Islet of Langerhans (tissue), 1 donor: Measurements from ENCODE around the gene UQCRC1.

Experiments used
- FAIRE-seq: peaks from one replicate; lab custom pipeline; 2011; peaks lifted over from hg19 to GRCh38; lab: Jason Lieb, UNC

The UQCRC1 gene

DNA sequence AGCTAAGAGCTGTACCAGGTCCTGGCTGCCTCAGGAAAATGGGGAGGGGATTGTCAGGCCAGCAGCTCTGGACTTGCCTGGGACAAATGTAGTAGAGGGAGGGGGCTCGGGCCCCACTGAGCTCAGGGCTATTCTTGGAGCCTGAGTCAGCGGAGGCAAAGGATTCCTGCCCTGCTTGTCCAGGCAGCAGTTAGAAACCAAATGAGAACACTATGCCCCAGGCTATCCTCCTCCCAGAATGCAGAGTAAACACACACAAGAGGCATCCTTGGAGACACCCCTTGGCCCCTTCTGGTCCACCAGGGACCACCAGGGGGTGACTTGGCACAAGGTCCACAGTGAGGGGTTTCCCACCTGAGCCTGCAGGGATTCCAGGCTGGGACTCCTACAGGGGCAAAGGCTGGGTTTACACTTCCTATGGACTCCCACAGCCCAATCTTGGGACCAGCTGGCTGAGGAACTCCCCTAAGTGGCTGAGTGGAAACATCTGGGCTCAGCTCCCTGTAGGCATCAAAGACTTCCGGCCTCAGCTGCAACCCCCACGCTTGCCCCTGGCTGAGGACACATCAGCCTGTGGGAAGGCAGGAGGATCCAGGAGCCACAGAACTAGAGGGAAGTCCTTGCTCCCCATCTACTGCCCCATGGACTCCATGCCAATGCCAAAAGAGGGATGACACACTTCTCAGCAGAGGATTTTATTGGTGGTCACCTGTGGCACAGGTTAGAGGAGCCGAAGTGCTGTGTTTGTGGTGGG, 10.9 kb downstream of the UQCRC1 start:
- FAIRE-seq: no peak

DNA sequence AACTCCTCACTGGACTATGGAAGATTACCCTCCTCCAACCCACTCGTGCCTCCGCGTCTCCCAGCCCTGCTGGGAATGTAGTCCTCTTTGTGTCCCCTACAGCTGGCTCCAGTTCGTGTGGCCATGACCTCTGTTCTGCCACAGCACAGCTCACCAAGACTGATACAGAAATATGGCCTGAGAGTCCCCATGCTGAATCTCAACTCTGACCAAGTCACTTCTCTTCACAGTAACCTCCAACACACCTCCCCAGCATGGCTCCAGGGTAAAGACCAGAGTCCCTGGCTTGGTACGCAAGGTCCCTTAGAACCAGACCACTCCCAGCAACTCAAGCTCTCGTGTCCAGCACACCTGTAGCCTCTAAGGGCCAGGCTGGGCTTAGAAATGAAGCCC, 12.0 kb downstream of the UQCRC1 start:
- FAIRE-seq: no peak

DNA sequence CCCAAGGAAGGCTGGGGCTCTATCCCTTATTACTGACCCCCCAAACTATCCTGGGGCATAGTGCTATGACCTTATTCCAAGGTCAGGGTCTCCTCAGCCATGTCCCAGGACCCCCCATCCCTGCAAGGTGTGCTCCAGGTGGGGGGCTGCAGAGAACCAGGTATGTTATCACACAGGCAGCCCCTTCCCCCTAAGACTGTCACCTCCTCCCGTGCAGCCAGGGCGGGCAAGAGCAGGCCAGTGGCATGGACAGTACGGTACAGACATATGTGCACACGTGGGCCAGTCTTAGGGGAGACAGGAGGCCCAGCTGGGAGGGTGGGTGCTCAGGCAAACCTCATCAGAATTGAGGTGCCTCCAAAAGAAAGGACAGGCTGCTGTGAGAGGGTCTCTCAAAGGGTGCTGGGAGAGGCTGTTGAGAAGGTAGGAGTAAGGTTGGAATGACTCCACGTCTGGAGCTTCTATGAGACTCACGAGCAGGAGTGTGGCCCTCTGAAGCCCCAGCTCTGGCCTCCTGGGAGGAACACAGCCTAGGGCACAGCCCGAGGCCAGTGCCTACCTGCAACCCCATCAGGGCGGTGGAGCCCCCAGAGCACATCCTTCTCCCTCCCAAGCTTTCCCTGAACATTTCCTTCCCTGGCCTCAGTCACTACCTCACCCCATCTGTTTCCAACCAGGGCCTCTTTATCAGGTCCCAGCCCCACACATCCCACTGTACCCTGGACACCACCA, 12.6 kb downstream of the UQCRC1 start:
- FAIRE-seq: no peak

DNA sequence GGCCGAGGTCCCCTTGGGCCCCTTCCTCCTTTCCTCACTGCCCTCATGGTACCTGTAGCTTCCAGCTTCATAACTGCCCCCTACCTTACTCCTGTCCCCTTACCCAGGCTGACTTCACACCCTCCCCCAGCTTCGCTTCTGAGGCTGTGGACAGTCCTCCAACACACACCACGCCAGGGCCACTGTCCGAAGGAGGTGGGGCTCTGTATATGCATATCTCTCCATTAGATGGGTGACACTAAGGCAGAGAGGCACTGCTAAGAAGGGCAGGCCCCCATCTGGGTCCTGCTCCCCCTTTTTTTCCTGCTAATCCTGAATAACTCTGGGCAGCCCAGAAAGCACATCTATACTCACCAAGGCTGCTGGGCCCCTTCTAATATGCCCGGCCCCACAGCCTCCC, 13.3 kb downstream of the UQCRC1 start:
- no peak for FAIRE-seq

DNA sequence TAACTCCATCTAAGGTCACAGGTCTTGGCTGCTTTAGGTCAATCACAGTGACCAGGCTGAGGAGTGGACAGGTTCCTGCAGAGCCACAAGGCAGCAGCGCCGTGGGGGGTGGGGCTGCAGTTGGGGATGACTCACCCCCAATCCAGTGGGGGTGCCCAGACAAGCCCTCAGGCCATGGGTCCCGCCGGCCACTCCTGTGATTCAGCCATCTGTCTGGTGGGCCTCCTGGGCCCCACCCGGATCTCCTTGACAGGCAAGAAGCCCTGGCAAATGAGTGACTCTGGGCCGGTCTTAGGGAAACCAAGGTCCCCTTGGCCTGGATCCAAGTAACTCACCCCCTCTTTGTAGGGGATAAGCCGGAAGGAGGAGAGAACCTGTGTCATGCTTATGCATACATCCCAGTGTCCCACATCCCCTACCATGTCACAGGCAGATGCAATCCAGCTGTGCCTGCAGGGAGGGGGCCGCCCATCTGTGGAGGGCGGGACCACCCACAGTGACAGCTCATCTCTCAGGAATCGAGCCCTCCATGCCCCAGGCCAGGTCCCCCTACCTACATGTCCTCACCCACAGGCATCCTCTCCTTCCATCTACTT, 13.8 kb downstream of the UQCRC1 start:
- no peak for FAIRE-seq

DNA sequence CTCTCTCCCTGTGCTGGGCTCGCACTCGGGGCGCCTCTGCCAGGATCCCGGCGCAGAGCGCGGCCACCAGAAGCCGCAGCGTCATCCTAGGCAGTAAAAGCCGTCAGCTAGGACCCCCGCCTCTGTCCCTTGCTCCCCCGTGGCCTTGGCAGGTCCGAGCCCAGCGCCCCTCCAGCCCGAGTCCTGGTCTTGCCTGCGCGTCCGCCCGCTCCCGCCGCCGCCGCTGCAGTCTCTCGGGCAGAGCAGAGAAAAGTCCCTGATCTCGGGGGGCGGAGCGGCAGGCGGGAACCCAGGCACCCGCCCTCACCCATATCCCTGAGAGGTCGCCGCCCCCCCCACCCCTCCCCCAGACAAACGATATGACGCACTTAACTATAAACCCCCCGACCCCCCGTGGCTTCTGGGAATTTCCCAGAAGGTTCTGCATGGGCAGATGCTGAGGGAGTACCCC, 14.3 kb downstream of the UQCRC1 start, which contains the start of gene COL7A1:
Gene COL7A1, minus strand, starts transcription at position 255 of the 451 bp plus-strand sequence. Its CDS starts 170 bp downstream, at position 85.
- FAIRE-seq: no peak

DNA sequence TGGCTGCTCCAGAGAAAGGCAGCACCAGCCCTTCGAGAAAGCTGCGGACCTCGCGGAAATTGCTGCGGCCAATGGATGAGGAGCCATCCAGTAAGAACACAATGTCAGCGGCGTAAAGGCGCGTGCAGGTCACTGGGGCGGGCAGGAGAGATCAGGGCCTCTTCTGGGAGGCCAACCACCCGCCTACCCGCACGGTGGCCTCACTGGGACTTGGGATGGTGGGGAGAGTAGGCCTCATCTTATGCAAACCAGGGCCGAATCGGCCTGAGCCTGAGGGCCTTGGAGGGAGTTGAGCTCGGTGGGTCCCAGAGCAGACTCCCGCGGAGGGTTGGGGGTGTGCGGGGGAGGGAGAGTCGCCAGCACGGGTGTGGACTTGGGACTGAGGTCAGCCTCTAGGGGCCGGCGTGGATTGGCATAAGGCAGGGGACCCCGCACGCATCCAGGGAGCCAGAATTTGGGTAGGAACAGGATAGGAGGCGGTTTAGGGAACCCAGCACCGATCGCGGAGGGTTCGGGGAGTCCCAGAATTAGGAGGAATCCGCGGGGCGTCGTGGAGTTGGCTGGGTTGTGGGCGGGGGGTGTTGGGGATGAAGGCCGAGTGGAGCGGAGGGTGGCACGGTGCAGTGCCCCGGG, 14.9 kb downstream of the UQCRC1 start:
- no peak for FAIRE-seq

DNA sequence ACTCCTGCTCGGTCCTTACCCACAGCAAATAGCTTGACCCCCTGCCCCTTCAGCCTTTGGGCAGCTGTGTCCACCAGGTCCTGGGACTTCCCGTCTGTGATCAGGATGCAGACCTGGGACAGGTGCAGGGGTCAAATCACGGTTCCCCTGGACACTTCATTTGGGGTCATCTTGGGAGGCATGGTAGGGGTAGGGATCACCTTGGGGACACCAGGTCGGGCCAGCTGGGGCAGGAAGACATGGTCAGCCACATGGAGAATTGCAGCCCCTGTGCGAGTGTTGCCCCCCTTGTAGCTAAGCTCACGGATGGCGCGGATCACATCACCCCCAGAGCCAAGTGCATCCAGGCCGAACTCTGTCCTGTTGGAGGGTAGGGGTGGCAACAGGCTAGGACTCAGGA, 16.1 kb downstream of the UQCRC1 start:
- FAIRE-seq: no peak

DNA sequence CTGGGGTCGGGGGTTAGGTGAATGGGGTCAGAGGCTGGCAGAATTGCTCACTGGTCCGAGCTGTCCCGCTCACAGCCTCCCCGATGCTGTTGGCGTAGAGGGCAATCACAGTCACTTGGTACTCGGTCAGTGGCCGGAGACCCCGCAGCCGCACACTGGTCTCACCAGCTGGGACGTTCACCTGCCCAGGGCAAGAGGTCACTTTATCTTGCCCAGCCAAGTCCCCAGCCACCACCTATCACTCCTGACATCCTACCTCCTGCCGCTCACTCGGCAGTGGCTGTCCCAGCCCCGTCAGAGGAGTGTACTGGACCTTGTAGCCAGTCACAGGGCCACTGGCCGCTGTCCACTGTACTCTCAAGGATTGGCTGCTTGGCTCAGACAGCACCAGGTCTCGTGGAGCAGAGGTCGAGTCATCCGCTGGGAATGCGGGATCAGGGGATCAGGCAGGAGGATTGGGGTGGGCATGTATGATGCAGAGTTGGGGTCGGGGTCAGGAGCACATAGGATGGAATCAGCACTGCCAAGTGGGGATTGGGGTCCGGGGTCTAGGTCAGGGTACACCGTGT, 16.8 kb downstream of the UQCRC1 start:
- FAIRE-seq: no peak

DNA sequence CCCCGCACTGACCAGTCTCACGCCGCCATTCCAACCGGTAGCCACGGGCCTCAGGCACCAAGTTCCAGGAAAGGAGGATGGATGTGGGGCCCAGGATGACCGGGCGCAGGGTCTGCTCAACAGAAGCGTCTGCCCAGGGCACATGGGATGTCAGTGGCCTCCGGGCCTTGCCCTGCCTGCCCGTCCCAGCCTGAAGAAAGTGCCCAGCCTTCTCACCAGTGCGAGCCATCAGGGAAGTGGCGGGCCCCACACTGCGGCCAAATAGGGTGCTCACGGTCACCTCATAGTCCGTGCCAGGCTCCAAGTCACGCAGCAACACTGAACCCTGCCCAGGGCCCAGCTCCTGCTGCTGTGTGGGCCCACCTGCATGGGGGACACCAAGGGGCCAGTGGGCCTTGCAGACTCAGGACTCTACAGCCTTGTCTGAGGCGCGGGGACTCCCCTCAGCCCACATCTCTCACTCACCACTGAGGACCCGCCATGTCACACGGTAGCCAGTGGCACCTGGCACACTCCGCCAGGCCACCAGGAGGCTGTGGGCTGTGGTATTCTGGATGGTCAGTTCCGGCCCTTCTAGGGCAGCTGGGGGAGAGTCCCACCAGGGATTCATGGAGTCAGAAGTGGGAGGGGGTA, 17.4 kb downstream of the UQCRC1 start:
- no peak for FAIRE-seq

DNA sequence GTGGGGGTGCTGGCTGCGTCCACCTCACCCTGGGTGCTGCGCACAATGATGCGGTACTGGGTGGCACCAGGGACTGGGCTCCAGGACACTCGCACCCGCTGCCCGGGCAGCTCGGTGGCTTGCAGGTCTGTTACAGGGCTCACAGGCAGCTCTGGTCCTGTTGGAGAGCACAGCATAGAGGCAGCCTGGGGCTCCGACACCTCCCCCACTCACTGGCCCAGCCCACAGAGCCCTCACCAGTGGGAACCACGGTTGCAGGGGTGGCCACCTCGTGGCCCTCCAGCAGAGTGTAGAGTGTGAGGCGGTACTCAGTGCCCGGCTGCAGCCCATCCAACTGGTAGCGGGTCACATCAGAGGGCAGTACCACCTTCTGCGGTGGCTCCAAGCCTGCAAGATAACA, 18.0 kb downstream of the UQCRC1 start:
- FAIRE-seq: no peak

DNA sequence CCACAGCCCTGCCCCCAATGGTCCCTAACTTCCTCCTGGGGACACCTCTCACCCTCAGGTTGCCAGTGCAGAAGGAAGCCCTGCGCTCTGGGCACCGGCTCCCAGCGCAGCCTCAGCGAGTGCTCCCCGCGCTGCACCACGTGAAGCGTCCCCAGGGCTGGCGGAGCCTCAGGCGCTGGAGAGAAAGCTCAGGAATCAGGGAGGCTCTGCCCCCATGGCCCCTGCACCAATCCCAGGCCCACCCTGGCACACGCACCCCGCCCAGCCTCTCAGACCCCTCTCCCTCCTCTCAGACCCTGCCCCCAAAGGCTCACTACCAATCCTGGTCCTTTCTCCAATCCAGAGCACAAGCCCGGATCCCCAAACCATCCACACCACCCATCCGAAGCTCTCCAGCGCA, 21.2 kb downstream of the UQCRC1 start:
- no peak for FAIRE-seq

DNA sequence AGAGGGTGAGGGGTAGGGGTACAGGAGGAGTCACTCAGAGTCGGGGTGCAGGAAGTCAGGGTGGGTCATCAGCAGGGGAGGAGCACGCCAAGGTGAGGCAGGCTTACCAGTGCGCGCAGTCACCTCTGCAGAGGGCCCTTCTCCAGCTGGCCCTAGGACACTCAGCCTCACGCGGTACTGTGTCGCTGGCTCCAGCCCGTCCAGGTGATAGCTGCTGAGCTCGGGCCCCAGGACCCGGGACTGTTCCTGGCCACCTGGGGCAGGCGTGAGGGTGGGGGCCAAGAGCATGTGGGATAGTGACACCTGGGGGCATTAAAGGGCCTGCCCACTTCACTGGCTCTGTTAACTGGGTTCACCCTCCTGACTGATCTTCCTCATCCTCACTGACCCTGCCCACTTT, 21.8 kb downstream of the UQCRC1 start:
- no peak for FAIRE-seq

DNA sequence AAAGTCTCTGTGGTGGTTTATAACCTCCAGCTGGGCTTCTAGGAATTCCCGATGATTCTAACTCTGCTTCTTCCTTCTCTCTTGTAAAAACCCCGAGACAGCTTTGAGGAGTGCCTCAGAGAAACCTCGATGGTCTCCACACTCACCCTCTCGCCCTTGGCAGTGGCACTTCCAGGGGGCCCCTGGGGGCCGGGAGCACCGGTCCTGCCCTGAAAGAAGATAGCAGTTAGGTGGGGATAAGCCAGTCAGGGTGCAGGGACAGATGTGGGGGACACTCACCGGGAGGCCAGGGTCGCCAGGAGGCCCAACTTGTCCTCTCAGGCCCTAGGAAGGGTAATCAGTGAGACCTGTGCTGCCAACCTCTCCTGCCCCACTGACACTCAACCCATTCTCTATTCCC, 24.0 kb downstream of the UQCRC1 start:
- no peak for FAIRE-seq

DNA sequence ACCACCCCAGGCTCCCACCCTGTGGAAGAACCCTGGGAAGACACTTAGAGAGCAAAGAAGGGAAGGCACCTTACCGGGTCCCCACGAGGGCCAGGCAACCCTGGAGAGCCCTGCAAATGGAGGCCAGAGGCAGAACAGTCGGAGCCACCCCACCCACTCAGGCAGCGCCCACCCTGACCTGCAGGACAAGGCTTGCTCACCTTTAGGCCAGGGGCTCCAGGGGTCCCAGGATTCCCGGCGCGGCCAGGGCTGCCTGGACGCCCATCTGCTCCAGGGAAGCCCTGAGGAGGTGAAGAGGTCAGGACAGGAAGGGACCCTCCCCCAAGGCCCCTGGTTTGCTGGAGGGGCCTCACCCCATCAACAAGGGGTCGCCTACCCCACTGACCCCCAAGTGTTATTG, 24.6 kb downstream of the UQCRC1 start:
- no peak for FAIRE-seq

DNA sequence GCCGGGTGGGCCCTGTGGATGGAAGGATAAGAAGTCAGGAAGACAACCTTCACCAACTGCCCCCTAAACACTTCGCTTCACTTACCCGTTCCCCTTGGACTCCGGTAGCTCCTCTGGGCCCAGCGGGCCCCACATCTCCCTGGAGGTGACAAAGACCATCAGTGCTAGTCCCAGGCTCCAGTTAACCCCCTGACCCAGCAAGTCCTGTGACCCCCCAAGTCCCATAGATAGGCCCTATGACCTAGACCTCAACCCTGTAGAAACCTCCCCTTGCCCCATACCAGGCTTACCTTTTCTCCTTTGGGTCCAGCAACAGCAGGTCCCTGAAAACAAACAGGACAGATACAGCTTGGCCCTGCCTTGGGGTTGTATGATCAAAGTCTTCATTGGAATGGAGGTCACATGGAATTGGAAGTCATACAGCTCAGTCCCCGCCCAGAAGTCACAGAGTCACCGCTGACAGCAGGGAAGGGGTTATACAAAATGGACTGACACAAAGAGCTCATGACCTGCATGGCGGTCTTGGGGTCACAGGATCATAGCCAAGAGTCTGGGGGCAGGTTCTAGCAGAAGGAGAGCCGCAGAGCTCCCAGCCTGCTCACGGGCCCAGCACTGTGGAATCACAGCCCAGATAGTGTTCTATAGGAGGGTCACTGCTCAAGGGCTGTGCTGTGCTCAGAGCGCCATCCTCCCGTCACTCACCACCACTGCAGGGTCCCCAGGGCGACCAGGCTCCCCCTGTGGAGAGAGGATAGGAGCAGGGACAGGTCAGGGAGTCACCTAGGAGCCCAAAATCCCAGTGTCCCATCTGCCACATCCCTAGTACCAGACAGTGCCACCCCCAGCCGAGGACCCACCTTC, 27.6 kb downstream of the UQCRC1 start:
- no peak for FAIRE-seq

DNA sequence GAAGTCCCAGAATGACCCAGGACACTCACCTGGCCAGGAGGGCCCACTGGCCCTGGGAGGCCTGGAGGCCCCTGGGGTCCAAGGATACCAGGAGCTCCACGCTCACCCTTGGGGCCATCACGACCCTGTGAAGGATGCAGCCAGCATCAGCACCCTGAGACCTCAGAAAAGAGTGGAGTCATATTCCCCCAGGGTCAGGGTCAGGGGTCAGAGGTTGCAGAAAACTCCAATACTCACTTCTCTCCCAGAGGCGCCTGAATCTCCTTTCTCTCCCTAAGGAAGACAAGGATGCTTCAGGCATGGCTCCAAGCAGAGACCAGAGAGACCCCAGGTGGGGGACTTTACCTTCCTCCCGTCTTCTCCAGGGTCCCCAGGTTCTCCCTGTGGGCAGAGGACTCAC, 32.8 kb downstream of the UQCRC1 start:
- no peak for FAIRE-seq

DNA sequence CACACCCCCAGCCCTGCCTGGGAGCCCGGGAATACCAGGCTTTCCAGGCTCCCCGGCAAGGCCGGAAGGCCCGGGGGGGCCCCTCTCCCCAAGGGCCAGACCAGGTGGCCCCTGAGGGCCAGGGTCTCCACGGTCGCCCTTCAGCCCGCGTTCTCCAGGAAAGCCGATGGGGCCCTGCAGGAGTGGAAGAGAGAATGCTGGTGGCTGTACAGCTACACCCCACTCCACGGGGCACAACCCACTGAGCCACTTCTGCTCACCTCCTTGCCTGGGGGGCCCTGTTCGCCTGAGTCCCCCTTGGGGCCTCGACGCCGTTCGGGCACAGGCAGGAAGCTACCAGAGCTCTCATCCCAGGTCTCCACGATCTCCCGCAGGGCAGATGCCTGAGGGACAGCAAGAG, 34.1 kb downstream of the UQCRC1 start:
- FAIRE-seq: no peak

DNA sequence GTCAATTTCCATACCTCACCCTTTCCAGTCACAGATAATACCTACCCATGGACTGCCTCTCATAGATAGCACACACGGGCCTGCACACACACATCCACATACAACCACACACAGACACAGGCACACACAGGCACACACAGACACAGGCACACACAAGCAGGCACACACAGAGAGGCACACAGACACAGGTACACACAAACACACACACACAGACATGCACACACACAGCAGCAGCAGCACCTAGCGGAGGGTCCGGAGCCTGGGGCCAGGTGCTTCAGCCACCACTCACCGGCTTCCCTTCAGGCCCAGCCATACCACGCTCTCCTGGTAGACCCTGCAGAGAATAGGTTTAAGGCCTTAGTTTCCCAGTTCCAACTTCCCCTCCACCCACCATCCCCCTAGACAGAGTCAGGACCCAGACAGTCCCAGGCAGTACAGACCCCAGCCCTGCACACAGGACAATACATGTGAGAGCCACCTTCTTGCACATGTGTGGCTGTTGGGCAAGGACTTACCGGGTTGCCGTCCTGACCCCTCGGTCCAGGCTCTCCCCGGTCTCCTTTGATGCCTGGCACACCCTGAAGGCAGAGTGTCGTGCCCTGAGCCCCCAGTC, 35.4 kb downstream of the UQCRC1 start:
- FAIRE-seq: no peak

DNA sequence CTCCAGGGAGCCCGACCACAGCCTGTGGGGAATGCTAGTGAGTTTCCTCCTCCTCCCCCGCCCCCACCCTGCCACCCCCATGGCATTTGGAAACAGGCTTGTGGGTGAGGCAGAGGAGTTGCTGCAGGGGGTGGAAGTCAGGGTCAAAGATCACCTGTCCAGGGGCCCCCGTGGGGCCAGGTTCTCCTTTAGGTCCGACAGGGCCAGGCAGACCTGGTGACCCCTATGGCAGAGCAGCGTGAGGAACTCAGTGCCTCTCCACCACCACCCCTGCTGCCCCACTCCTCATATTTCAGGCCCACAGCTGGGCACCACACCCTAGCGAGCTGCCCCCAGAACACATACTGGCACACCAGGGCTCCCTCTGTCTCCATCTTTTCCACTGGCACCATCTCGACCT, 36.9 kb downstream of the UQCRC1 start:
- no peak for FAIRE-seq

DNA sequence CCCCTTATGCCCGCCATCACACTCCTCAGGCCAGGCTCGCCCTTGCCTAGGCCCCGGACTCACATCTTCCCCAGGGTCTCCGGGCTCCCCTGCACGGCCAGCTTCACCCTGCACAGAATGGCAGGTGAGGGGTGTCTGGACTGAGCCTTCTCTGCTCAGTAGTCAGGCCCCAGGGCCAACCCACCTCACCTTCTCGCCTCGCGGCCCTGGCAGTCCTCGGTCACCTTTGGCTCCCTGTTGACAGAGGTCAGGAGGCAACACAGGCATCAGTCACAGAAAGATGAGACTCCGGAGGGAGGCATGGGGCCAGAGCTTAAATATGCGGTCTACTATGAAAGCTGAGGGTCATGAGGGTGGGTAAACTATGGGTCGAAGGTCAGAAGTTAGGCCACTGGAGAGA, 37.5 kb downstream of the UQCRC1 start:
- no peak for FAIRE-seq
